NCI-H1694 treated with DMSO at 0.1 percent for 48 hours (cell line): ENCODE data around the gene KIAA1328.
A peak's percentile ranks its signal among the peaks of the same experiment; 100 is the strongest.

ENCODE experiments used
- DNase-seq: peaks from one replicate; lab custom pipeline; 2025; lab: John Stamatoyannopoulos, UW

KIAA1328 gene

GRCh38 chr18:37254236-37254754 is 425.4 kb downstream of the KIAA1328 start:
- DNase-seq = no peak

DNA sequence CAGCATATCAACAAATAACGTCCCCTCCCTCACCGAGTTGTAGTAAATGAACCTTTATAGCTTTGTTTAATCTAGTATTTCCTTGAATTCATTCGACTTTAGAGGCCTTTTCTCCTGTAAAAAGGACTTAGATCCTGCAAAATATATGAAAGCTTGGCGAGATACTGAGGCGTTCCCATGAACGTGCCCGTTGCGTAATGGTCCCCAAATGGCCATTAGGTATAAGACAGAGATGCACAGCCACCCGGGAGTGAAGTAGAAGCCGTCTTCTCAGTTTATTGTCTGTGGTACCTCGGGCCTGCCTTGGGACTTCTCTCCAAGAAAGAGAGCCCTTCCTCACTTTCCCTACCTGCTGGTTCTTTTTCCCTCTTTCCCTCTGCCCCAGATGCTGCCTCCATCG is 426.0 kb downstream of the KIAA1328 start:
- DNase-seq = no peak

- DNase-seq = no peak
Observed at GRCh38 chr18:37258131-37258530, 429.2 kb downstream of the KIAA1328 start.

GRCh38 chr18:37258819-37259218 is 429.9 kb downstream of the KIAA1328 start:
- no peak for DNase-seq

DNA sequence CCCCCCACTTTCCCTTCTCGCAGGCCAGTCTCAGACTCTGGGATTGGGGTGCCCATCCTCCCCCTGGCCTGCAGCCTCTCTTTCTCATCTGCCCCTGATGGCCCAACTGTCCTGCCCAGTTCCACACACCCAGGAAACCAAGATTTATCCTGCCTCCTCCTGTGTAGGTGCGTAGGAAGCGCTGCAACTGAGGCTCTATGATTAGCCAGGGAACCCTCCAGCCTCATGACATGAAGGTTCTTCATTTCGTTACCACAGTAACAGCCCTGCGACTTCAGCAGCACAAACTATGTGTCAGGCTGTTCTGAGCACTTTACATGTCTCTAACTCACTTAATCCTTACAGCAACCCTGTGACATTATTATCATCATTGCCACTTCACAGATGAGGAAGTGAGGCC is 430.8 kb downstream of the KIAA1328 start:
- no peak for DNase-seq

- no peak for DNase-seq
Observed at GRCh38 chr18:37260367-37261093, 431.6 kb downstream of the KIAA1328 start.

GRCh38 chr18:37261246-37261840 is 432.4 kb downstream of the KIAA1328 start:
- DNase-seq = peak; percentile 84

GRCh38 chr18:37261988-37262387 is 433.1 kb downstream of the KIAA1328 start:
- no peak for DNase-seq

GRCh38 chr18:37264956-37265355 is 436.0 kb downstream of the KIAA1328 start:
- no peak for DNase-seq

- DNase-seq = no peak
Observed at GRCh38 chr18:37265382-37265781, 436.5 kb downstream of the KIAA1328 start.

DNA sequence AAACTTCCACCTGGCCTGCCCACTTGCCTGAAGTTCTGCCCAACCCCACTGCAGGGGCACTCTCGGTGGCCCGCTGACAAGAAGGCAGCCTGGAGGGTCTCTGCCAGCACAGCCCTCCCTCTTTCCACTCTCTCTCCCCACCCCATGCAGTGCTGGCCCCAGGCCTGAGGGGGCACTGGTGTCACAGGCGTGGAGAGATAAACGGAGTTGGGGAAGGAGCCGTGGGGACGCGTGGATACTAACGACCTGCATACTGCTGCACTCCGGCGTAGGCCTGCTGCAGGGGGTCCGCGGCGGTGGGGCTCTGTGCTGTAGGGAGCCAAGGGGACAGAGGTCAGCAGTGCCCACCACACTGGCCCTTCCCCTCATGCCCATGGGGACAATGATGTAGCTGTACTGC is 437.4 kb downstream of the KIAA1328 start:
- no peak for DNase-seq

DNA sequence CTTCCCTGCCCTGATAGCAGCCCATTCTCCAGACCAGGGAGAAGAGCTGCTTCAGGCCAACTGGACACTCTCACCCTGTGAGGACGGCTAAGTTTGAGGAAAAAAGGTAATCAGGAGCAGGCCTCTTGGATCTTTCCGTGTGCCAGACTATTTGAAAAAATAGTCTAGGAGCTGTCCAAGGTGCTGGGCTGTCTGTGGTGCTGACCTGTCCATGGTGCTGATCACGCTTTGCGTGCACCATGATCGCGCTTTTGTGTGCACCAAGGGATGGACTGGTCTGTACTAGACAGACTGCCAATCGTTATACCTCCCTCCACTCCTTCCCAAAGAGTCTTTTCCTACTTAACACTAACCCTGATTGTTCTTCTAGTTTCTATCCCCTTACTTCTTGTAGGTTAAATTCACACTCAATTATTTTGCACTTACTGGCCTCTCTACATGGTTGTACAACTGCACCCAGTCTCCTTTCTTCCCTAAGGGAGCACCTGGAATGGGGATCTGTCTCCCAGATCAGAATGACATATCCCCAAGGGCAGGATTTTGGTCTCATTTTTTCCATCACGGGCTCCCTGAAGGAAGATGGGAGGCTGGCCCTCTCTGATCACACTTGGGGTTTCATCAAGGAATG is 441.2 kb downstream of the KIAA1328 start:
- DNase-seq = no peak

DNA sequence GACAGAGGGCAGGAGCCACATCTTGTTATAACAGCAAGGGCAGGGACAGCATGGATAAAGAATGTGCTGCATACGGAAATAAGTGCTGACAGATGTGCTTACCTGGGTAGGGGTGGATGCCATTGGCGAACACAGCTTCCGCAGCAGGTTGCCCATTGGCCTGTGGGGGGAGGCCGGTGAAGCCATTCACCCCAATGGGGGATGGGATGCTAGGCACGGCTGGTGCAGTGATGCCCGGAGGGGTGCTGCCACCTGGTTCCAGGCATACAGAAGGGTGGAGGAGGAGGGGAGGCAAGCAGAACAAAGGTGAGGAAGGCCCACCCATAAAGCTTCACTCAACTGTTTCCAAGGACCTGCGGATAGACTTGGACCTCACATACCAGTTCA is 441.7 kb downstream of the KIAA1328 start:
- no peak for DNase-seq

DNA sequence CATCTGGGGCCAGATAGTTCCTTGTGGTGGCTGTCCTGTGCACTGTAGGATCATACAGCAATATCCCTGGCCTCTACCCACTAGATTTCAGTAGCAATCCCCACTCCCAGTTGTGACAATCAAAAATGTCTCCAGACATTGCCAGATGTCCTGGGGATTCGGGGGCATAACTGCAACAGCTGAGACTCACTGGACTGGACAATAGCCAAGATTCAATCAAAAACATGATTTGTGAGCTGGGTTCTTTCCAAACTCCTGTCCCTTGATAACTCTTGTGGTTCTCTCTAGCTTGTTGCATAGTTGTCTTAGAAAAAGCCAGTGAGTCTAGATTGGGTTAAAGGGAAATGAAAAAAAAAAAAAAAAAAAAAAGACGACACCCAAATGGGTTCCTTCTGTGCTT is 443.3 kb downstream of the KIAA1328 start:
- DNase-seq = peak; percentile 87

DNA sequence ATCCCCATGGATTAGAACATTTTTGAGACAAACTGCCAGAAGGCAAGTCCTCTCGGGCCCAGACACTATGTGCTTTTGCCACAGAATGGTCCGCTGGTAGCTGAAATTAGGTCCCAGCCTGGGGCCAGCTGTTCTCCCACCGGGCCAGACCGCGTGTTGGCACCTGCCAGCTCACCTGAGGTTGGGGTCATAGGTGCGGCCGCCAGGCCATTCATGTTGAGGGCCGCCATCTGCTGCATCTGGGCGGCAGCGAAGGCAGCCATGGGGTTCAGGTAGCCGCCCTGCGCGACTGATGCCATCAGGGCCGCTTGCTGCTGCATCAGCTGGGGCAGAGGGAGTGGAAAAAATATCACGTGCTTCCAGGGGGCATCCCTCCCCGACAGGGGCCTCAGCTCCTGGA is 443.9 kb downstream of the KIAA1328 start:
- no peak for DNase-seq

DNA sequence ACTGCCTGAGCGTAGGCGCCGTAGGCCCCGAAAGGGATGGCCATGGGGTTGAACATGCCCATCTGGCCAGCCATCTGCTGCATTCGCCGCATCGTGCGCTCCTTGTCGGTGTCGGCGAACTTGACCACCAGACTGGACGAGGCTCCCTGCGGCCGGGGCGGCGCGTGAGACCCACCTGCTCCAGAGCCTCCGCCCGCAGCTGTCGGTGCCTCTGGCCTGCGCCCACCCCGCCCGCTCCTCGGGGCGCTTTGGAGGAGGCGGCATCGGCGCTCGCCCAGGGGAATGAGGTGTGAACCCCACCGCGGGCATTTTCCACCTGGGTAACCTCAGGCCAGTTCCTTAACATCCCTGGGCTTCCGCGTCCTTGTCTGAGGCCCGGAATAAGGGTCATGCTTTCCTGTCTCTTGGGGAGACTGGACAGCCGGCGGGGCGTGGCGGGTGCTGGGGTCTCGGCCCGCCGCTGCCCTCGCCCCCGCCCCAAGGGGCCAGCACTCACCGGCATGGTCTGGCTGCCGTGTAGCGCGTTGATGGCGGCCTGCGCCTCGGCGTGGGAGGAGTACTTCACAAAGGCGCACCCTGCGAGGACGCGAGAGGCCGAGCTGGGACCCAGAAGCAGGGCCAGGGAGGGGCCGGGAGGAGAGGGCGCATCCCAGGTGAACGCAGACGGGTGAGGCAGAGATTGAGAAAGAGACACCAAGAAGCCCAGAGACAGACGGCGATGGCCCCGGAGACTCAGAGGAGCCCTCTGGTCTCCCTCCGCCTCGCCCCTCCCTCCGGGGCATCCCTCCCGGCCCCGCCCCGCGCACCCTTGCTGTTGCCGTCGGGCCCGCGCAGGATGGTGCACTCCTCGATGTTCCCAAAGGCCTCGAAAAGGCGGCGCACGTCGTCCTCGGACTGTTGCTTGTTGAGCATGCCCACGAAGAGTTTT is 445.6 kb downstream of the KIAA1328 start:
- no peak for DNase-seq

DNA sequence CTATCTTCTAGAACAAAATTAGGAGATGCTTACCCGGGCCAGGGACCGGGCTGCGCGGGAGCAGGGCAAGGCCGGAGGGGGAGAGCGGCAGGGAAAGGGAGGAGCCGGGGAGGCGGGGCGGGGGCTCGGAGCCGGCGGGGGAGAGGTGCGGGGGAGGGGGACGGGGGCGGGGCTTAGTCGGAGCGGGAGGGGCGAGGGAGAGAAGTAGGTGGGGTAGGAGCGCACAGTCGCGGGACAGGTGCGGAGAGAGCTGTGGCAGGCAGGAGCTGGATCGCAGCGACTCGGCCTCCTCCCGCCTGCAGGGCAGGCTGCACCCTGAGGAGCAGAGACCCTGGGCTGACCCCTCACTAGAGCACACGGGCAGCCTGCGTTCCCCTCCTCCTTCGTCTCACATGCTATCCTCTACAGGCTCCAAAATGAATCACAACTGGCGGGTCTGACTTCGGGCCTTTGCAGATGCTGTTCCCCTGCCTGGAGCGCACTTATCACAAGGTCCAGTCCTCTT is 446.4 kb downstream of the KIAA1328 start:
- no peak for DNase-seq

DNA sequence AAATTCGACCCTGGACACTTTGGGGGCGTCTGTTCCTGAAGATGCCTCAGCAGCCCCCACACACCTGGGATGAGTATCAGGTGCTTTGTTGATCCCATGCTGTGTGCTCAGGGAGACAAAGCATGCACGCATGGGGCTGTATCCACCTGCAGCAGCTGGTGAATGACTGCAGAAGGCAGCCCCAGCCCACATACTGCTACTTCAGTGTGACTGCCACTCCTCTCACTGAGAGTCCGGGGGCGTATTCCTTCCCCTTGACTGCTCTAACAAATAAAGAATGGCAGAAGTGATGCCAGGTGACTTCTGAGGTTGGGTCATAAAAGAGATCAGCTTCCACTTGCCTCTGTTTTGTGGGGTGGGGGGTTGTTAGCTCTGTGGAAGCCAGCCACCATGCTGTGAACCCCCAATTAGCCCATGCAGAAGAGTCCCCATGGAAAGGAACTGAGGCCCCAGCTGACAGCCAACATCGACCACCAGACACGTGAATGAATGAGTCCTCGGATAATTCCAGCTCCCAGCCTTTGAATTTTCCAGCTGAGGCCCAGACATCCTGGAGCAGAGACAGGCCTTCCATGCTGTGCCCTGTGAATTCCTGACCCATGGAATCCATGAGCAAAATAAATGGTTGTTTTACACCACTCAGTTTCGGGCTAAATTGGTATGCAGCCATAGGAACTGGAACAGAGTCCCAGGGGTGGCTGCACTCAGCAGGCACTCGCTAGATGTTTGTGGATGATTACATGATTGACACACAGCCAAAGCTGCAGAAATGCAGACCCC is 447.4 kb downstream of the KIAA1328 start:
- DNase-seq = no peak

- DNase-seq = no peak
Observed at GRCh38 chr18:37277804-37278203, 448.9 kb downstream of the KIAA1328 start.
